KMS-11 (cell line): ENCODE data around the gene MRPL48.

Experiments
- H2AFZ ChIP-seq: fragments of 200-600 bp; sonication (generic); 2 replicates; pipeline ENCODE4 v1.6.1; 2016; ENCODE audit warnings: antibody characterized with exemption, mixed run types, low read depth
- H3K27ac ChIP-seq: fragments of 200-600 bp; sonication (generic); 2 replicates; pipeline ENCODE4 v1.6.1; 2016; ENCODE audit warnings: mild to moderate bottlenecking, mixed run types
- H3K27me3 ChIP-seq: fragments of 200-600 bp; sonication (generic); 2 replicates; pipeline ENCODE4 v1.6.1; 2017; ENCODE audit warnings: mild to moderate bottlenecking, low read depth, mixed run types, moderate library complexity; ENCODE audit not compliant: insufficient read depth
- H3K36me3 ChIP-seq: fragments of 200-600 bp; sonication (generic); 2 replicates; pipeline ENCODE4 v1.6.1; 2017; ENCODE audit warnings: mild to moderate bottlenecking, mixed run types; ENCODE audit not compliant: insufficient read depth
- H3K4me1 ChIP-seq: fragments of 200-600 bp; sonication (generic); 2 replicates; pipeline ENCODE4 v1.6.1; 2016; ENCODE audit warnings: mild to moderate bottlenecking, low read depth, mixed run types; ENCODE audit not compliant: poor library complexity, severe bottlenecking
- H3K4me2 ChIP-seq: fragments of 200-600 bp; sonication (generic); 2 replicates; pipeline ENCODE4 v1.7.0; 2016; ENCODE audit warnings: mild to moderate bottlenecking, mixed run types
- H3K4me3 ChIP-seq: fragments of 200-600 bp; sonication (generic); IDR thresholded peaks from 2 replicates; pipeline ENCODE4 v1.6.1; 2017; ENCODE audit warnings: low read depth, low read length, mixed read lengths; ENCODE audit not compliant: insufficient read depth
- H3K79me2 ChIP-seq: fragments of 200-600 bp; sonication (generic); 2 replicates; pipeline ENCODE4 v1.6.1; 2016; ENCODE audit warnings: low read depth, mixed run types; ENCODE audit not compliant: insufficient read depth
- H3K9ac ChIP-seq: fragments of 200-600 bp; sonication (generic); 2 replicates; pipeline ENCODE4 v1.6.1; 2016; ENCODE audit warnings: mild to moderate bottlenecking, mixed run types
- H4K20me1 ChIP-seq: fragments of 200-600 bp; sonication (generic); 2 replicates; pipeline ENCODE4 v1.6.1; 2016; ENCODE audit warnings: mild to moderate bottlenecking, mixed run types; ENCODE audit not compliant: insufficient read depth
- TF ChIP-seq, protein P1 (sequence below): fragments of 200-600 bp; sonication (generic); conservative IDR thresholded peaks from 2 replicates; pipeline ENCODE4 v1.6.1; 2017; ENCODE audit warnings: low read depth, mild to moderate bottlenecking, antibody characterized with exemption, low read length, moderate library complexity, mixed read lengths

MRPL48 gene

DNA sequence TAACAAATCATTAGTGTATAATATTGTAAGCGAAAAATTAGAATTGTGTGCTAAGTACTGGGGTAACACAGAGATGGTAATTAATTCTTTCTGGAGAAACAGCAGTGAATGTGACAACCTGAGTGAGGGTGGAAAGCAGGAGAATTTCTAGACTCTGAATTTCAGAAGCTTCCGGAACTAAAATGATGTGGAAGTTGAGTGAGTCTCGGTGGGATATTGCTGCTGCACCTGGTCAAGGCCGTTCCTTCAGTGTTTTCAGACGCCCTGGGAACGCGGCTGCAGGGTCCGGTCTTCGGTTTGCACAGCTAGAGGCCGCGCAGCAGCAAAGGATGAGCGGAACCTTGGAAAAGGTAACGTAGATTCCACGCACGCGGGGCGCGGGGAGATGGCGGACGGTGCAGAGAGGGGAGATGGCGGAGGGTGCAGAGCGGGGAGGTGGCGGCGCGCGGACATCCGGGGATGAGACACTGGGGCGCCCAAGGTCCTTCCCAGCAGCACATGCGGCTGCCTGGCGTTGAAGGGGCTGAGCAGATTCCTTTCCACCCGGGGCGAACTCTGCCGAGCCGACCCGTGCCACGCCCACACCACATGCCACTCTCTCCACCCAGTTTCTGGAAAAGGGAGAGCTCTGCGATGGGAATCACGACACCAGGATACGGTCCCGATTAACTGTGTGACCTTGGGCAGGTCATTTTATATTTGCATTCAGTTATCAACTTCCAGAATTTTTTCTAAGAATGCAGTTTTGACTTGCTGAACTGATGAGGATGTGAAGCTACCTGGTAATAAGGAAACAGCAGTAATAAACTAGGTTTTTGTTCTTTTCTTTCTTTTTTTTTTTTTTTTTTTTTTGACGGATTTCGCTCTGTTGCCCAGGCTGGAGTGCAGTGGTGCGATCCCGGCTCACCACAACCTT lies at the start of gene MRPL48:
TSS of gene MRPL48 (plus strand) at position 232 of the 916 bp plus-strand sequence. CDS start at position 330, 98 bp downstream.
- TF ChIP-seq, protein P1, sequence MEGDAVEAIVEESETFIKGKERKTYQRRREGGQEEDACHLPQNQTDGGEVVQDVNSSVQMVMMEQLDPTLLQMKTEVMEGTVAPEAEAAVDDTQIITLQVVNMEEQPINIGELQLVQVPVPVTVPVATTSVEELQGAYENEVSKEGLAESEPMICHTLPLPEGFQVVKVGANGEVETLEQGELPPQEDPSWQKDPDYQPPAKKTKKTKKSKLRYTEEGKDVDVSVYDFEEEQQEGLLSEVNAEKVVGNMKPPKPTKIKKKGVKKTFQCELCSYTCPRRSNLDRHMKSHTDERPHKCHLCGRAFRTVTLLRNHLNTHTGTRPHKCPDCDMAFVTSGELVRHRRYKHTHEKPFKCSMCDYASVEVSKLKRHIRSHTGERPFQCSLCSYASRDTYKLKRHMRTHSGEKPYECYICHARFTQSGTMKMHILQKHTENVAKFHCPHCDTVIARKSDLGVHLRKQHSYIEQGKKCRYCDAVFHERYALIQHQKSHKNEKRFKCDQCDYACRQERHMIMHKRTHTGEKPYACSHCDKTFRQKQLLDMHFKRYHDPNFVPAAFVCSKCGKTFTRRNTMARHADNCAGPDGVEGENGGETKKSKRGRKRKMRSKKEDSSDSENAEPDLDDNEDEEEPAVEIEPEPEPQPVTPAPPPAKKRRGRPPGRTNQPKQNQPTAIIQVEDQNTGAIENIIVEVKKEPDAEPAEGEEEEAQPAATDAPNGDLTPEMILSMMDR, result no peak
- Histone ChIP-seq H3K79me2 (peaks cover 12% of the 10 kb centered on the region), H3K4me3 (no peak within 1 kb of the TSS), H3K27me3 (no peaks in the 10 kb centered on the region), H3K4me2 (peak within 1 kb of the TSS; percentile 76), H3K4me1 (peaks cover 39% of the 10 kb centered on the region), H2AFZ (peak within 1 kb of the TSS; percentile 90), H3K36me3 (no peaks in the 10 kb centered on the region), H3K27ac (peak within 1 kb of the TSS; percentile 79), H4K20me1 (no peaks in the 10 kb centered on the region), H3K9ac (peak within 1 kb of the TSS; percentile 88)

DNA sequence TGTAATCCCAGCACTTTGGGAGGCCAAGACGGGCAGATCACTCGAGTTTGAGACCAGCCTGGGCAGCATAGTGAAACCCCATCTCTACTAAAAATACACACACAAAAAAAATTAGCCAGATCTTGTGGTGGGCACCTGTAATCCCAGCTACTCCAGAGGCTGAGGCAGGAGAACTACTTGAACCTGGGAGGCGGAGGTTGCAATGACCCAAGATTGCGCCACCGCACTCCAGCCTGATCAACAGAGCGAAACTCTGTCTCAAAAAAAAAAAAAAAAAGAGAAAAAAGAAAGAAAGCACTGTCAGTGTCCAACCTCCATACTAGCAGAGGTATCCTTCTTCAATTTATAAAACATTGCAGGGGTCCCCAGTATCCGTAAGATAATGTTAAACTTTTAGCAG lies 44.6 kb upstream of the MRPL48 start:
- H3K4me1 ChIP-seq, result peaks cover 16% of the 10 kb centered on the region
- H4K20me1 ChIP-seq, result no peaks in the 10 kb centered on the region
- TF ChIP-seq, protein P1, result no peak
- H3K4me3 ChIP-seq, result no peak overlapping the region
- no peak overlapping the region for H3K9ac ChIP-seq
- H3K36me3 ChIP-seq, result no peaks in the 10 kb centered on the region
- H3K27me3 ChIP-seq, result no peaks in the 10 kb centered on the region
- no peak overlapping the region for H3K4me2 ChIP-seq
- H3K27ac ChIP-seq, result no peak overlapping the region
- H2AFZ ChIP-seq, result no peak overlapping the region
- H3K79me2 ChIP-seq, result peaks cover 14% of the 10 kb centered on the region; the same call in 1 of the 2 replicates

DNA sequence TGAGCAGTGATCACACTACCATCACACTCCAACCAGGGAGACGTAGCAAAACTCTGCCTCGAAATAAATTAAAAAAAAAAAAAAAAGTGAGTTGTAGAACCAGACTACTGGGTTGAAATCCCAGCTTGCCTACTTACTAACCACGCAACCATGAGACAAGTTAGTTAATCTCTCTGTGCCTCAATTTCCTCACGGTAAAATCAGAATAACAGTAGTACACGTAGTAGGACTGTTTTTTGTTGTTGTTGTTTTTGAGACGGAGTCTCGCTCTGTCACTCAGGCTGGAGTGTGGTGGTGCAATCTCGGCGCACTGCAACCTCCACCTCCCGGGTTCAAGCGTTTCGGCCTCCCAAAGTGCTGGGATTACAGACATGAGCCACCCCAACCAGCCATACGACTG lies 41.0 kb upstream of the MRPL48 start:
- no peak overlapping the region for H3K4me3 ChIP-seq
- no peak overlapping the region for H3K4me2 ChIP-seq
- peaks cover 22% of the 10 kb centered on the region; the same call in 1 of the 2 replicates for H3K79me2 ChIP-seq
- H3K27ac ChIP-seq, result no peak overlapping the region
- H3K27me3 ChIP-seq, result no peaks in the 10 kb centered on the region
- no peak overlapping the region for H3K9ac ChIP-seq
- TF ChIP-seq, protein P1, result no peak
- peaks cover 4% of the 10 kb centered on the region for H3K4me1 ChIP-seq
- H3K36me3 ChIP-seq, result no peaks in the 10 kb centered on the region
- H4K20me1 ChIP-seq, result no peaks in the 10 kb centered on the region
- H2AFZ ChIP-seq, result no peak overlapping the region

DNA sequence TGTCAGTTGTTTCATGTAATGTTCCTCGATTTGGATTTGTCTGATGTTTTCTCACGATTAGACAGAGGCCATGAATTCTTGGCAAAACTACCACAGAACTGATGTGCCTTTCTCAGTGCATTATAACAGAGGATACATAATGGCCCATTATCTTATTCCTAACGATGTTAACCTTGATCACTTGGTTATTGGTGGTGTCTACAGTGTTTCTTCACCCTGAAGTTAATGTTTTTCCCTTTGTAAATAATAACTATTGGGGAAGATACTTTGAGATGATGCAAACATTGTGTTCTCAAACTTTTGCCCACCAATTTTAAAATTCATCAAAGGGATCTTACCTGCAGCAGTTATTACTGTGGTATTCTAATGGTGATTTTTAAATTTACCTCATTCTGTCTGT lies 39.9 kb upstream of the MRPL48 start:
- Histone ChIP-seq H3K4me1 (peaks cover 4% of the 10 kb centered on the region), H3K27ac (no peak overlapping the region), H4K20me1 (no peaks in the 10 kb centered on the region), H3K79me2 (peaks cover 22% of the 10 kb centered on the region; the same call in 1 of the 2 replicates), H3K36me3 (no peaks in the 10 kb centered on the region), H3K4me2 (no peak overlapping the region), H2AFZ (no peak overlapping the region), H3K4me3 (no peak overlapping the region), H3K9ac (no peak overlapping the region), H3K27me3 (no peaks in the 10 kb centered on the region)
- TF ChIP-seq, protein P1, result no peak
